Stomach (tissue), 9 donors: Measurements from ENCODE around the gene LCP1. TPM values are rescaled to one million over a fixed set of nuclear protein-coding genes. Genes with fewer than 3 reads are reported as not detected.

Experiments used
- DNase-seq, 2 donors: peaks; one replicate each; pipeline versions ENCODE4 v3.0.0 to v3.0.0-alpha.2; 2013 to 2019
- H3K27ac ChIP-seq, 5 donors: fragments of 200-600 bp in 4 of 5; sonication (generic) in 4 of 5; one replicate each; pipeline ENCODE4 v1.5.1; 2013 to 2019; ENCODE audit warnings: mild to moderate bottlenecking in 1 of 5, moderate library complexity in 1 of 5
- H3K27me3 ChIP-seq, 3 donors: fragments of 200-600 bp; sonication (generic); one replicate each; pipeline ENCODE4 v1.5.1; 2017 to 2019; ENCODE audit warnings: mixed run types in 1 of 3
- H3K36me3 ChIP-seq, 4 donors: fragments of 200-600 bp; sonication (generic); 1 replicate in 3 of 4; 2 replicates in 1 of 4; pipeline ENCODE4 v1.5.1; 2016 to 2019
- H3K4me1 ChIP-seq, 4 donors: fragments of 200-600 bp; sonication (generic); one replicate each; pipeline ENCODE4 v1.5.1; 2016 to 2019
- H3K4me3 ChIP-seq, 4 donors: fragments of 200-600 bp; sonication (generic) in 3 of 4; one replicate each; pipeline ENCODE4 v1.5.1; 2016 to 2019; ENCODE audit warnings: mild to moderate bottlenecking in 1 of 4
- H3K9me3 ChIP-seq, 4 donors: fragments of 200-600 bp; sonication (generic); one replicate each; pipeline ENCODE4 v1.5.1; 2016 to 2019
- CTCF ChIP-seq, 7 experiments: fragments of 450-650 bp in 4 of 7; fragments of 200-600 bp in 3 of 7; sonication (generic) in 3 of 7; IDR thresholded peaks; one replicate each; pipeline ENCODE4 v1.5.1; 2016 to 2019; ENCODE audit warnings: antibody characterized with exemption in 7 of 7, control low read depth in 2 of 7, mild to moderate bottlenecking in 1 of 7
- EP300 ChIP-seq: sonication (generic); formaldehyde crosslinking; IDR thresholded peaks from one replicate; pipeline ENCODE4 v1.6.1; 2017; ENCODE audit warnings: antibody characterized with exemption
- POLR2A ChIP-seq, 4 donors: fragments of 450-650 bp; IDR thresholded peaks; one replicate each; pipeline ENCODE4 v1.6.1; 2016; ENCODE audit warnings: antibody characterized with exemption in 4 of 4, control low read depth in 2 of 4, mild to moderate bottlenecking in 1 of 4, moderate library complexity in 1 of 4
- POLR2AphosphoS5 ChIP-seq, 3 donors: sonication (generic); formaldehyde crosslinking; IDR thresholded peaks; one replicate each; pipeline ENCODE4 v1.6.1; 2016; ENCODE audit warnings: antibody characterized with exemption in 3 of 3
- WGBS, 5 donors: extraction: QIAGEN DNeasy Blood & Tissue Kit in 3 of 5; methylation state at CpG; one replicate each; pipeline versions ENCODE4 v1.1.5 to v1.1.7; 2013 to 2018; 5-methylcytosine and 5-hydroxymethylcytosine counted together
- intact Hi-C: fragments of 100-400 bp; cut with DNase I; formaldehyde crosslinking; loops from one replicate; pipeline ENCODE4 v1.15.1; 2023; ENCODE audit warnings: low total_unique reads
- polyA plus RNA-seq, 3 donors: library from polyadenylated mRNA; stranded (reverse); fragments of 200-250 nt; gene quantifications; one replicate each; pipeline ENCODE4 v1.2.3, GENCODE V29; 2013
- total RNA-seq, 5 donors: library from RNA; depleted of rRNA; stranded (reverse); fragments of >200 nt; gene quantifications; one replicate each; pipeline versions ENCODE4 v1.1.0 to v1.2.3, GENCODE V29; 2014 to 2016
- donor health status: healthy with polysubstance abuse.
- donor health status: Bipolar disorder and iron deficiency.
- donor health status: healthy.

Gene LCP1
- total and polyA plus RNA-seq, 8 donors, result 10.6 to 44.6 (median 20.0) TPM; not detected in 1

DNA sequence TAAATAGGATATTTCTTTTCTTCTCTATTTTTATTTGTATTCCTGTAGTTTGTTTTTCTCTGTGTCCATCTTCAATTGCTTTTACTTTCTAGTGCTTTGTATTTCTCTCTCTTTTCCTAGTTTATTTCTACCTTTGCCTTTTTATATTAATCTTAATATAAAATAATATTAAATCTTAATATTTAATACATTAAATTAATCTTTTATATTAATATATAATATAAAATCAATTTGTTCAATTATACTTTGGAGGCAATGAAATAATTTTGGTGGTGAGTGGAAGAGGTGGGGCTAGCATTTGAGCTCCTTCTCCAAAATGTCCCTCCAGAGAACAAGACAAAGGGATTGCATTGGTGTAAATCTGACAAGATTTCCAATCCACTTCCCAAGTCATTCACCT lies 70.8 kb downstream of the LCP1 start:
- Histone ChIP-seq H3K9me3 (no peaks in the 10 kb centered on the region), H3K4me3 (no peak overlapping the region), H3K36me3 (no peaks in the 10 kb centered on the region), H3K27ac (no peak overlapping the region), H3K27me3 (no peaks in the 10 kb centered on the region), H3K4me1 (no peaks in the 10 kb centered on the region)
- intact Hi-C loops, result no loop called here
- TF ChIP-seq POLR2A (IDR thresholded peaks at IDR 0.05) (no peak), CTCF (IDR thresholded peaks at IDR 0.05) (no peak), POLR2AphosphoS5 (IDR thresholded peaks at IDR 0.05) (no peak), EP300 (no peak)
- DNase-seq, result no peak

DNA sequence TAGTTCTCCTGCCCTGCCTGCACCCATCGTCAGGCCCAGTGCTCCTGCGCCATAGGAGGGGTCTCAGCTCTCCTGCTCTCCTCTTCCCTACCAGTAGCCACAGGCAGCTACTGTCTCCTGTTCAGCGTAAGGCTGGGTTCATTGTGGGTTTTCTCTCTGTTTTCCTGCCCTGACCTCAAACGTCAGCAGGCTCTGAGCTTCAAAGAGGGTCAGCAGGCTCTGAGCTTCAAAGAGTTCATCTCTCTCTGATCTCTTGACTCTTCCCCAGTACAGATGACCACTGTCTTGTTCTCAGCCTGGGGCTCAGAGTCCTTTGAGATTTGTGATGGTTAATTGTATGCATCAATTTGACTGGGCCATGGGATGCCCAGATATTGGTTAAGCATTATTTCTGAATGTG lies 72.5 kb downstream of the LCP1 start:
- no peak overlapping the region for H3K27ac ChIP-seq
- no peak overlapping the region for H3K4me3 ChIP-seq
- intact Hi-C loops, result no loop called here
- no peak for DNase-seq
- 37 to 71% (median 66%) methylated on average over 4 of the region's 4 CpGs for WGBS, 5 donors
- no peaks in the 10 kb centered on the region for H3K27me3 ChIP-seq
- no peaks in the 10 kb centered on the region for H3K9me3 ChIP-seq
- H3K36me3 ChIP-seq, result no peaks in the 10 kb centered on the region
- no peaks in the 10 kb centered on the region for H3K4me1 ChIP-seq
- TF ChIP-seq CTCF (IDR thresholded peaks at IDR 0.05) (no peak), EP300 (no peak), POLR2AphosphoS5 (IDR thresholded peaks at IDR 0.05) (no peak), POLR2A (IDR thresholded peaks at IDR 0.05) (no peak)

GRCh38 chr13:46106839-46107371 lies 75.1 kb downstream of the LCP1 start:
- no peak for TF ChIP-seq CTCF (IDR thresholded peaks at IDR 0.05)
- no peak for TF ChIP-seq POLR2AphosphoS5 (IDR thresholded peaks at IDR 0.05)
- TF ChIP-seq POLR2A (IDR thresholded peaks at IDR 0.05), result no peak
- TF ChIP-seq EP300, result no peak
- Histone ChIP-seq H3K9me3 (no peaks in the 10 kb centered on the region), H3K4me3 (no peak overlapping the region), H3K27me3 (no peaks in the 10 kb centered on the region), H3K36me3 (no peaks in the 10 kb centered on the region), H3K4me1 (peaks cover 0 to 2% (median under 1%) of the 10 kb centered on the region in 4 donors), H3K27ac (no peak overlapping the region)
- DNase-seq, result peak in 1 of 2 donors; percentile 11
- intact Hi-C loops, result no loop called here
- WGBS, 5 donors, result 62 to 73% (median 67%) methylated on average over 4 of the region's 4 CpGs

GRCh38 chr13:46104868-46105267 lies 77.1 kb downstream of the LCP1 start, which contains the start of gene CPB2:
Gene CPB2, minus strand, starts transcription at chr13:46105033. Its CDS starts 24 bp downstream, at chr13:46105009.
- no peaks in the 10 kb centered on the region for H3K27me3 ChIP-seq
- WGBS, 5 donors, result 78 to 94% (median 89%) methylated on average over 4 of the region's 4 CpGs
- H3K9me3 ChIP-seq, result no peaks in the 10 kb centered on the region
- no peak for DNase-seq
- H3K27ac ChIP-seq, result no peak within 1 kb of the TSS
- TF ChIP-seq POLR2AphosphoS5 (IDR thresholded peaks at IDR 0.05), result no peak
- no peak for TF ChIP-seq CTCF (IDR thresholded peaks at IDR 0.05)
- TF ChIP-seq POLR2A (IDR thresholded peaks at IDR 0.05), result no peak
- no peak for TF ChIP-seq EP300
- H3K4me3 ChIP-seq, result no peak within 1 kb of the TSS
- H3K36me3 ChIP-seq, result no peaks in the 10 kb centered on the region
- peaks cover 0 to 6% (median 2%) of the 10 kb centered on the region in 4 donors for H3K4me1 ChIP-seq
- intact Hi-C loops, result no loop called here
